Activated naive CD4-positive, alpha-beta T cell treated with anti-CD3 and anti-CD28 coated beads for 36 hours (primary cell): ENCODE data around the gene ACAA1. TPM values are rescaled to one million over a fixed set of nuclear protein-coding genes. Genes with fewer than 3 reads are reported as not detected.

Source experiments
- CTCF ChIA-PET: fragments of 350-600 bp; sonication (Branson Sonifier 250); formaldehyde crosslinking; loops from one replicate; lab custom pipeline; 2021; ENCODE audit warnings: antibody characterized with exemption; lab: Charles Lee
- DNase-seq: peaks from one replicate; pipeline ENCODE4 v3.0.0-alpha.2; 2020
- H3K27ac Mint-ChIP-seq: one replicate; pipeline ENCODE4 v1.8.0; 2021; ENCODE audit warnings: mild to moderate bottlenecking, mixed read lengths
- H3K27me3 Mint-ChIP-seq: one replicate; pipeline ENCODE4 v1.8.0; 2021; ENCODE audit warnings: low read depth, mixed read lengths
- H3K36me3 Mint-ChIP-seq: one replicate; pipeline ENCODE4 v1.8.0; 2021; ENCODE audit warnings: low read depth, mixed read lengths
- H3K4me1 Mint-ChIP-seq: one replicate; pipeline ENCODE4 v1.8.0; 2021; ENCODE audit warnings: low read depth, mixed read lengths
- H3K4me3 Mint-ChIP-seq: one replicate; pipeline ENCODE4 v1.8.0; 2021; ENCODE audit warnings: mild to moderate bottlenecking, moderate library complexity, mixed read lengths
- H3K9me3 Mint-ChIP-seq: one replicate; pipeline ENCODE4 v1.8.0; 2021; ENCODE audit warnings: mixed read lengths
- intact Hi-C: fragments of 100-400 bp; cut with micrococcal nuclease; formaldehyde crosslinking; loops from one replicate; pipeline ENCODE4 v1.15.1; 2023
- total RNA-seq, 2 experiments: library from RNA; stranded (reverse); gene quantifications; one replicate each; pipeline ENCODE4 v1.2.3, GENCODE V29; 2021

The ACAA1 gene
- total RNA-seq, 2 experiments from 2014 or later: 57.5 to 58.7 TPM

- DNase-seq: no peak
- CTCF ChIA-PET: interaction anchor here (1.5 to 3.9 kb wide), 2 partner anchors 12 kb away, joined by 4 to 19 read pairs; partner anchors contain the start of gene OXSR1
- H3K27ac Mint-ChIP-seq: no peak overlapping the region
- no peaks in the 10 kb centered on the region for H3K27me3 Mint-ChIP-seq
- intact Hi-C loops: no loop called here
- peaks cover 41% of the 10 kb centered on the region for H3K4me1 Mint-ChIP-seq
- H3K9me3 Mint-ChIP-seq: peaks cover under 1% of the 10 kb centered on the region
- H3K4me3 Mint-ChIP-seq: no peak overlapping the region
- H3K36me3 Mint-ChIP-seq: peaks cover under 1% of the 10 kb centered on the region
Observed at GRCh38 chr3:38152609-38153008, 15.7 kb upstream of the ACAA1 start.

- no peaks in the 10 kb centered on the region for H3K27me3 Mint-ChIP-seq
- intact Hi-C loops: loop anchor here (2.0 kb wide), 1 partner anchor 13 kb away; the partner anchor contains the start of gene OXSR1
- H3K9me3 Mint-ChIP-seq: peaks cover 8% of the 10 kb centered on the region
- peaks cover 1% of the 10 kb centered on the region for H3K36me3 Mint-ChIP-seq
- CTCF ChIA-PET: interaction anchor here (3.9 kb wide), 1 partner anchor 12 kb away, joined by 19 read pairs; the partner anchor contains the start of gene OXSR1
- no peak overlapping the region for H3K27ac Mint-ChIP-seq
- no peak overlapping the region for H3K4me3 Mint-ChIP-seq
- peaks cover 41% of the 10 kb centered on the region for H3K4me1 Mint-ChIP-seq
- no peak for DNase-seq
Observed at GRCh38 chr3:38151667-38152265, 14.8 kb upstream of the ACAA1 start.

- DNase-seq: no peak
- intact Hi-C loops: loop anchor here (2.0 kb wide), 1 partner anchor 14 kb away; the partner anchor contains the start of gene OXSR1
- CTCF ChIA-PET: no interaction called here
- H3K27ac Mint-ChIP-seq: no peak overlapping the region
- peaks cover 1% of the 10 kb centered on the region for H3K36me3 Mint-ChIP-seq
- H3K27me3 Mint-ChIP-seq: no peaks in the 10 kb centered on the region
- H3K4me3 Mint-ChIP-seq: no peak overlapping the region
- H3K9me3 Mint-ChIP-seq: peaks cover 15% of the 10 kb centered on the region
- peaks cover 41% of the 10 kb centered on the region for H3K4me1 Mint-ChIP-seq
Observed at GRCh38 chr3:38150780-38151528, 14.0 kb upstream of the ACAA1 start.

- intact Hi-C loops: loop anchor here (2.0 kb wide), 1 partner anchor 15 kb away; the partner anchor contains the start of gene OXSR1
- CTCF ChIA-PET: no interaction called here
Observed at GRCh38 chr3:38149708-38150107, 12.8 kb upstream of the ACAA1 start.

GRCh38 chr3:38148311-38148882, 11.5 kb upstream of the ACAA1 start:
- Mint-ChIP-seq H3K36me3 (peaks cover 1% of the 10 kb centered on the region), H3K4me1 (peaks cover 22% of the 10 kb centered on the region), H3K9me3 (peaks cover 20% of the 10 kb centered on the region), H3K4me3 (no peak overlapping the region), H3K27ac (no peak overlapping the region), H3K27me3 (no peaks in the 10 kb centered on the region)
- CTCF ChIA-PET: interaction anchor here (0.7 kb wide), 1 partner anchor 132 kb away, joined by 4 read pairs; no protein-coding TSS in a partner anchor
- DNase-seq: no peak
- intact Hi-C loops: no loop called here

More at GRCh38 chr3:38149708-38150107, 12.8 kb upstream of the ACAA1 start:
- H3K4me1 Mint-ChIP-seq: peaks cover 35% of the 10 kb centered on the region
- peaks cover 20% of the 10 kb centered on the region for H3K9me3 Mint-ChIP-seq
- no peaks in the 10 kb centered on the region for H3K27me3 Mint-ChIP-seq
- DNase-seq: no peak
- H3K27ac Mint-ChIP-seq: no peak overlapping the region
- no peak overlapping the region for H3K4me3 Mint-ChIP-seq
- peaks cover 1% of the 10 kb centered on the region for H3K36me3 Mint-ChIP-seq

GRCh38 chr3:38147421-38147820, 10.5 kb upstream of the ACAA1 start:
- Mint-ChIP-seq H3K36me3 (peaks cover 1% of the 10 kb centered on the region), H3K27me3 (no peaks in the 10 kb centered on the region), H3K4me1 (peaks cover 19% of the 10 kb centered on the region), H3K9me3 (peaks cover 20% of the 10 kb centered on the region), H3K4me3 (no peak overlapping the region), H3K27ac (no peak overlapping the region)
- intact Hi-C loops: no loop called here
- CTCF ChIA-PET: no interaction called here
- DNase-seq: no peak

- Mint-ChIP-seq H3K27me3 (no peaks in the 10 kb centered on the region), H3K27ac (no peak overlapping the region), H3K9me3 (peaks cover 20% of the 10 kb centered on the region), H3K4me3 (no peak overlapping the region), H3K4me1 (peaks cover 15% of the 10 kb centered on the region), H3K36me3 (peaks cover 8% of the 10 kb centered on the region)
- CTCF ChIA-PET: interaction anchor here (0.7 kb wide), 2 partner anchors 26 to 209 kb away, joined by 4 to 7 read pairs; no protein-coding TSS in a partner anchor
- DNase-seq: no peak
- intact Hi-C loops: no loop called here
Observed at GRCh38 chr3:38146504-38146903, 9.6 kb upstream of the ACAA1 start.

- H3K36me3 Mint-ChIP-seq: peaks cover 15% of the 10 kb centered on the region
- H3K4me3 Mint-ChIP-seq: no peak overlapping the region
- peaks cover 20% of the 10 kb centered on the region for H3K9me3 Mint-ChIP-seq
- intact Hi-C loops: no loop called here
- CTCF ChIA-PET: no interaction called here
- no peak overlapping the region for H3K27ac Mint-ChIP-seq
- peaks cover 24% of the 10 kb centered on the region for H3K4me1 Mint-ChIP-seq
- no peaks in the 10 kb centered on the region for H3K27me3 Mint-ChIP-seq
- DNase-seq: no peak
Observed at GRCh38 chr3:38143511-38143910, 6.6 kb upstream of the ACAA1 start.

- intact Hi-C loops: no loop called here
- Mint-ChIP-seq H3K27me3 (no peaks in the 10 kb centered on the region), H3K27ac (no peak overlapping the region), H3K36me3 (peaks cover 15% of the 10 kb centered on the region), H3K4me3 (no peak overlapping the region), H3K9me3 (peaks cover 20% of the 10 kb centered on the region), H3K4me1 (peaks cover 24% of the 10 kb centered on the region)
- no peak for DNase-seq
- CTCF ChIA-PET: no interaction called here
Observed at GRCh38 chr3:38142959-38143358, 6.0 kb upstream of the ACAA1 start.

GRCh38 chr3:38141952-38142273, 5.0 kb upstream of the ACAA1 start:
- H3K27ac Mint-ChIP-seq: no peak overlapping the region
- peaks cover 27% of the 10 kb centered on the region for H3K4me1 Mint-ChIP-seq
- no peak overlapping the region for H3K4me3 Mint-ChIP-seq

GRCh38 chr3:38141173-38141951, 4.4 kb upstream of the ACAA1 start:
- H3K4me1 Mint-ChIP-seq: peaks cover 27% of the 10 kb centered on the region
- peaks cover 15% of the 10 kb centered on the region for H3K36me3 Mint-ChIP-seq
- H3K27ac Mint-ChIP-seq: no peak overlapping the region
- peaks cover 9% of the 10 kb centered on the region for H3K9me3 Mint-ChIP-seq
- CTCF ChIA-PET: interaction anchor here (1.4 kb wide), 1 partner anchor 12 kb away, joined by 4 read pairs; no protein-coding TSS in a partner anchor
- H3K4me3 Mint-ChIP-seq: no peak overlapping the region
- H3K27me3 Mint-ChIP-seq: no peaks in the 10 kb centered on the region
- intact Hi-C loops: no loop called here
- no peak for DNase-seq

More at GRCh38 chr3:38141952-38142273, 5.0 kb upstream of the ACAA1 start:
- intact Hi-C loops: no loop called here
- no peaks in the 10 kb centered on the region for H3K27me3 Mint-ChIP-seq
- H3K36me3 Mint-ChIP-seq: peaks cover 15% of the 10 kb centered on the region
- no peak for DNase-seq
- CTCF ChIA-PET: no interaction called here
- peaks cover 14% of the 10 kb centered on the region for H3K9me3 Mint-ChIP-seq
